SU-DHL-6 (cell line): ENCODE data around the gene CD209.

Experiments
- CTCF ChIP-seq: fragments of 200-600 bp; sonication (generic); IDR thresholded peaks from one replicate; pipeline ENCODE4 v1.5.1; 2017; ENCODE audit warnings: antibody characterized with exemption, mild to moderate bottlenecking, low read length, moderate library complexity; ENCODE audit not compliant: insufficient read depth, poor library complexity, severe bottlenecking
- EZH2phosphoT487 ChIP-seq: fragments of 200-600 bp; sonication (generic), shearing (Covaris generic); conservative IDR thresholded peaks from 2 replicates; pipeline ENCODE4 v1.6.1; 2018; ENCODE audit warnings: mild to moderate bottlenecking, antibody characterized with exemption, low read length, moderate library complexity, mixed read lengths

GRCh38 chr19:7771072-7771471, 23.7 kb upstream of the CD209 start:
- no peak for TF ChIP-seq CTCF
- no peak for TF ChIP-seq EZH2phosphoT487
